HepG2 (cell line): Measurements from ENCODE around the gene ZFHX3. TPM values are rescaled to one million over a fixed set of nuclear protein-coding genes. Genes with fewer than 3 reads are reported as not detected.

Source experiments
- ATF6 ChIP-seq: sonication (generic); formaldehyde crosslinking; conservative IDR thresholded peaks from 2 replicates; pipeline ENCODE4 v1.4.0; 2020; ENCODE audit warnings: missing genetic modification reagents
- CAMTA2 ChIP-seq: sonication (generic); formaldehyde crosslinking; IDR thresholded peaks from 2 replicates; pipeline ENCODE4 v1.4.0; 2020; ENCODE audit warnings: mild to moderate bottlenecking, missing genetic modification reagents, borderline replicate concordance
- CENPX ChIP-seq: sonication (generic); formaldehyde crosslinking; IDR thresholded peaks from 2 replicates; pipeline ENCODE4 v1.9.0; 2021; ENCODE audit warnings: mild to moderate bottlenecking, missing genetic modification reagents, moderate library complexity
- CHCHD3 ChIP-seq: sonication (generic); formaldehyde crosslinking; IDR thresholded peaks from 2 replicates; pipeline ENCODE4 v1.8.0; 2022; ENCODE audit warnings: mild to moderate bottlenecking, missing genetic modification reagents, moderate library complexity
- EZH2 ChIP-seq: conservative IDR thresholded peaks from 2 replicates; pipeline ENCODE4 v1.6.1; 2012; ENCODE audit warnings: mild to moderate bottlenecking, low read depth, low read length, moderate library complexity
- HNRNPLL ChIP-seq: fragments of 200-400 bp; formaldehyde crosslinking; IDR thresholded peaks from 2 replicates; pipeline ENCODE4 v1.6.1; 2017; ENCODE audit warnings: mild to moderate bottlenecking, low read depth, low read length; ENCODE audit not compliant: poor library complexity, severe bottlenecking
- KLF6 ChIP-seq: IDR thresholded peaks from 2 replicates; pipeline ENCODE4 v1.8.0; 2016; ENCODE audit warnings: missing biosample characterization, missing genetic modification reagents
- MIXL1 ChIP-seq: IDR thresholded peaks from 2 replicates; pipeline ENCODE4 v1.6.1; 2016
- NR2F1 ChIP-seq, 2 experiments: fragments of 450-650 bp in 1 of 2; formaldehyde crosslinking in 1 of 2; IDR thresholded peaks; 2 replicates each; pipeline versions ENCODE4 v1.5.0 to v1.6.1; 2016 to 2020; ENCODE audit warnings: mild to moderate bottlenecking in 1 of 2, missing compliant biosample characterization in 1 of 2, missing genetic modification reagents in 1 of 2, moderate library complexity in 1 of 2
- PHB2 ChIP-seq: fragments of 450-650 bp; IDR thresholded peaks from 2 replicates; pipeline ENCODE4 v1.6.1; 2018; ENCODE audit not compliant: partially characterized antibody
- POGZ ChIP-seq: sonication (generic); formaldehyde crosslinking; IDR thresholded peaks from 2 replicates; pipeline ENCODE4 v1.4.0; 2020; ENCODE audit warnings: mild to moderate bottlenecking, missing genetic modification reagents
- SMC3 ChIP-seq: IDR thresholded peaks from 2 replicates; pipeline ENCODE4 v1.6.1; 2011; ENCODE audit warnings: low read length, improper control_type of control experiment
- TGIF2 ChIP-seq: IDR thresholded peaks from 2 replicates; pipeline ENCODE4 v1.6.1; 2016; ENCODE audit warnings: control low read depth, missing compliant biosample characterization
- TIGD3 ChIP-seq: sonication (generic); formaldehyde crosslinking; IDR thresholded peaks from 2 replicates; pipeline ENCODE4 v1.5.1; 2020; ENCODE audit warnings: mild to moderate bottlenecking, missing genetic modification reagents, borderline replicate concordance
- ZBTB1 ChIP-seq: sonication (generic); formaldehyde crosslinking; IDR thresholded peaks from 2 replicates; pipeline ENCODE4 v1.4.0; 2020; ENCODE audit warnings: missing genetic modification reagents, borderline replicate concordance
- ZNF230 ChIP-seq: sonication (generic); formaldehyde crosslinking; IDR thresholded peaks from 2 replicates; pipeline ENCODE4 v1.4.0; 2020; ENCODE audit warnings: mild to moderate bottlenecking, missing genetic modification reagents
- ZNF343 ChIP-seq: sonication (generic); formaldehyde crosslinking; IDR thresholded peaks from 2 replicates; pipeline ENCODE4 v1.4.0; 2020; ENCODE audit warnings: mild to moderate bottlenecking, missing genetic modification reagents
- ZNF558 ChIP-seq: sonication (generic); formaldehyde crosslinking; IDR thresholded peaks from 2 replicates; pipeline ENCODE4 v1.9.0; 2022; ENCODE audit warnings: mild to moderate bottlenecking, missing genetic modification reagents, borderline replicate concordance
- polyA plus RNA-seq, 8 experiments: library from polyadenylated mRNA; depleted of rRNA in 3 of 8; stranded (reverse) in 7 of 8; unstranded in 1 of 8; fragments of >200 nt; fragmentation: Illumina TruSeq in 4 of 8; extraction: Trizol in 4 of 8; gene quantifications; 2 replicates each; pipeline versions ENCODE4 v1.2.1 to v1.2.3, GENCODE V29; 2011 to 2016; ENCODE audit warnings: low read depth in 4 of 8, missing spikeins in 1 of 8, mixed read lengths in 1 of 8; ENCODE audit not compliant: insufficient read depth in 1 of 8
- total RNA-seq, 5 experiments: library from RNA; depleted of rRNA; stranded (reverse); fragments of >200 nt; fragmentation: Illumina TruSeq; extraction: Trizol; gene quantifications; 2 replicates each; pipeline ENCODE4 v1.2.3, GENCODE V29; 2016; ENCODE audit warnings: low read depth in 1 of 5
- TF ChIP-seq, protein P1 (sequence below): sonication (generic); formaldehyde crosslinking; IDR thresholded peaks from 2 replicates; pipeline ENCODE4 v1.5.1; 2020; ENCODE audit warnings: missing genetic modification reagents, mild to moderate bottlenecking, borderline replicate concordance

Gene ZFHX3
- total and polyA plus RNA-seq, 2 of the 13 experiments (the other 11 are each of a cell fraction or from before 2014, with no cell fraction given): 5.0 to 6.0 TPM

GRCh38 chr16:72927199-72928089, 120.5 kb downstream of the ZFHX3 start (continued):
- no peak for TF ChIP-seq CHCHD3 (CRISPR knock-in tag)
- no peak for TF ChIP-seq PHB2
- TF ChIP-seq, protein P1, sequence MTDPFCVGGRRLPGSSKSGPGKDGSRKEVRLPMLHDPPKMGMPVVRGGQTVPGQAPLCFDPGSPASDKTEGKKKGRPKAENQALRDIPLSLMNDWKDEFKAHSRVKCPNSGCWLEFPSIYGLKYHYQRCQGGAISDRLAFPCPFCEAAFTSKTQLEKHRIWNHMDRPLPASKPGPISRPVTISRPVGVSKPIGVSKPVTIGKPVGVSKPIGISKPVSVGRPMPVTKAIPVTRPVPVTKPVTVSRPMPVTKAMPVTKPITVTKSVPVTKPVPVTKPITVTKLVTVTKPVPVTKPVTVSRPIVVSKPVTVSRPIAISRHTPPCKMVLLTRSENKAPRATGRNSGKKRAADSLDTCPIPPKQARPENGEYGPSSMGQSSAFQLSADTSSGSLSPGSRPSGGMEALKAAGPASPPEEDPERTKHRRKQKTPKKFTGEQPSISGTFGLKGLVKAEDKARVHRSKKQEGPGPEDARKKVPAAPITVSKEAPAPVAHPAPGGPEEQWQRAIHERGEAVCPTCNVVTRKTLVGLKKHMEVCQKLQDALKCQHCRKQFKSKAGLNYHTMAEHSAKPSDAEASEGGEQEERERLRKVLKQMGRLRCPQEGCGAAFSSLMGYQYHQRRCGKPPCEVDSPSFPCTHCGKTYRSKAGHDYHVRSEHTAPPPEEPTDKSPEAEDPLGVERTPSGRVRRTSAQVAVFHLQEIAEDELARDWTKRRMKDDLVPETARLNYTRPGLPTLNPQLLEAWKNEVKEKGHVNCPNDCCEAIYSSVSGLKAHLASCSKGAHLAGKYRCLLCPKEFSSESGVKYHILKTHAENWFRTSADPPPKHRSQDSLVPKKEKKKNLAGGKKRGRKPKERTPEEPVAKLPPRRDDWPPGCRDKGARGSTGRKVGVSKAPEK (CRISPR knock-in tag): peak; percentile 64; the same call in 1 of the 2 replicates
- no peak for TF ChIP-seq ZNF558 (CRISPR knock-in tag)
- peak; percentile 34; the same call in 1 of the 2 replicates for TF ChIP-seq SMC3
- TF ChIP-seq MIXL1 (CRISPR knock-in tag): peak; percentile 88
- peak; percentile 88 for TF ChIP-seq POGZ (CRISPR knock-in tag)
- no peak for TF ChIP-seq ZBTB1 (CRISPR knock-in tag)
- TF ChIP-seq ZNF343 (CRISPR knock-in tag): no peak
- TF ChIP-seq ATF6 (CRISPR knock-in tag): no peak
- TF ChIP-seq TIGD3 (CRISPR knock-in tag): no peak
- TF ChIP-seq HNRNPLL: peak; percentile 71
- peak in 1 of 2 experiments; percentile 18; a peak in 1 of 4 replicates for TF ChIP-seq NR2F1 (CRISPR knock-in tag; IDR thresholded peaks at IDR 0.05)
- TF ChIP-seq TGIF2 (CRISPR knock-in tag): peak; percentile 92
- no peak for TF ChIP-seq CENPX (CRISPR knock-in tag)
- TF ChIP-seq EZH2: no peak
- no peak for TF ChIP-seq CAMTA2 (CRISPR knock-in tag)
- TF ChIP-seq ZNF230 (CRISPR knock-in tag): no peak
- TF ChIP-seq KLF6 (CRISPR knock-in tag): no peak
